LHCN-M2 (cell line): ENCODE data around the gene PBX1. TPM values are rescaled to one million over a fixed set of nuclear protein-coding genes. Genes with fewer than 3 reads are reported as not detected.

ENCODE experiments used
- DNase-seq: peaks from one replicate; pipeline ENCODE4 v3.0.0-alpha.2; 2012; ENCODE audit warnings: low read depth
- total RNA-seq: library from RNA; depleted of rRNA; stranded (reverse); fragments of >200 nt; gene quantifications from 2 replicates; pipeline ENCODE4 v1.2.3, GENCODE V29; 2014

PBX1 gene
- total RNA-seq, 1 experiment from 2014 or later, result 3.6 TPM

- DNase-seq, result no peak
Observed at GRCh38 chr1:164806531-164806930, 247.5 kb downstream of the PBX1 start.

GRCh38 chr1:164813776-164814175 is 254.8 kb downstream of the PBX1 start:
- DNase-seq, result no peak

- DNase-seq, result no peak
Observed at GRCh38 chr1:164821648-164822047, 262.7 kb downstream of the PBX1 start.

GRCh38 chr1:164823486-164824279 is 264.7 kb downstream of the PBX1 start:
- no peak for DNase-seq

GRCh38 chr1:164824542-164824941 is 265.6 kb downstream of the PBX1 start:
- DNase-seq, result no peak

- DNase-seq, result no peak
Observed at GRCh38 chr1:164830628-164831027, 271.6 kb downstream of the PBX1 start.

GRCh38 chr1:164834641-164835040 is 275.7 kb downstream of the PBX1 start:
- DNase-seq, result no peak

- DNase-seq, result no peak
Observed at GRCh38 chr1:164836614-164837018, 277.6 kb downstream of the PBX1 start.

GRCh38 chr1:164838786-164839185 is 279.8 kb downstream of the PBX1 start:
- no peak for DNase-seq

- no peak for DNase-seq
Observed at GRCh38 chr1:164840936-164841335, 282.0 kb downstream of the PBX1 start.

- no peak for DNase-seq
Observed at GRCh38 chr1:164841702-164842465, 282.9 kb downstream of the PBX1 start.

GRCh38 chr1:164842870-164843269 is 283.9 kb downstream of the PBX1 start:
- no peak for DNase-seq

- DNase-seq, result no peak
Observed at GRCh38 chr1:164843743-164844500, 284.9 kb downstream of the PBX1 start.

GRCh38 chr1:164846731-164847691 is 288.0 kb downstream of the PBX1 start:
- DNase-seq, result no peak

GRCh38 chr1:164853146-164853545 is 294.2 kb downstream of the PBX1 start:
- peak; percentile 38 for DNase-seq

GRCh38 chr1:164855716-164856329 is 296.8 kb downstream of the PBX1 start:
- DNase-seq, result no peak

GRCh38 chr1:164856381-164856780 is 297.4 kb downstream of the PBX1 start:
- no peak for DNase-seq

GRCh38 chr1:164857439-164857838 is 298.5 kb downstream of the PBX1 start:
- DNase-seq, result no peak

GRCh38 chr1:164858096-164858632 is 299.2 kb downstream of the PBX1 start:
- no peak for DNase-seq

GRCh38 chr1:164861632-164862031 is 302.6 kb downstream of the PBX1 start:
- DNase-seq, result no peak
